NCI-H128 (cell line): Measurements from ENCODE around the gene EPHA2.
"Not testable (repeated sequence)": the region's sequence is repeated elsewhere in the genome, so short reads cannot be mapped to it uniquely, and the experiment has no call there.

Experiments
- DNase-seq: peaks from one replicate; lab custom pipeline; 2025; ENCODE audit not compliant: unreplicated experiment; lab: John Stamatoyannopoulos, UW

EPHA2 gene

GRCh38 chr1:16168622-16169360 is 12.9 kb upstream of the EPHA2 start:
- no peak for DNase-seq

GRCh38 chr1:16168144-16168495 is 12.3 kb upstream of the EPHA2 start:
- not testable (repeated sequence) for DNase-seq

- no peak for DNase-seq
Measured at GRCh38 chr1:16167331-16168143, 11.7 kb upstream of the EPHA2 start.

- DNase-seq = no peak
Measured at GRCh38 chr1:16166117-16166516, 10.2 kb upstream of the EPHA2 start.

- DNase-seq = no peak
Measured at GRCh38 chr1:16165548-16165947, 9.7 kb upstream of the EPHA2 start.

- no peak for DNase-seq
Measured at GRCh38 chr1:16165073-16165364, 9.2 kb upstream of the EPHA2 start.

GRCh38 chr1:16164213-16165072 is 8.6 kb upstream of the EPHA2 start:
- DNase-seq = no peak

GRCh38 chr1:16163608-16164212 is 7.8 kb upstream of the EPHA2 start:
- not testable (repeated sequence) for DNase-seq

- no peak for DNase-seq
Measured at GRCh38 chr1:16162163-16162822, 6.4 kb upstream of the EPHA2 start.

GRCh38 chr1:16161717-16162116 is 5.8 kb upstream of the EPHA2 start:
- no peak for DNase-seq

GRCh38 chr1:16158993-16159831 is 3.3 kb upstream of the EPHA2 start:
- DNase-seq = no peak

GRCh38 chr1:16158025-16158424 is 2.2 kb upstream of the EPHA2 start:
- DNase-seq = no peak

- DNase-seq = no peak
Measured at GRCh38 chr1:16156848-16157495, 1.1 kb upstream of the EPHA2 start.

GRCh38 chr1:16153999-16154673 is 1.7 kb downstream of the EPHA2 start:
- no peak for DNase-seq

GRCh38 chr1:16153096-16153998 is 2.5 kb downstream of the EPHA2 start:
- DNase-seq = no peak

- no peak for DNase-seq
Measured at GRCh38 chr1:16152481-16153087, 3.3 kb downstream of the EPHA2 start.

- no peak for DNase-seq
Measured at GRCh38 chr1:16151995-16152384, 3.9 kb downstream of the EPHA2 start.
